ENCODE data around the gene TNS3. TPM values are rescaled to one million over a fixed set of nuclear protein-coding genes. Genes with fewer than 3 reads are reported as not detected.
A peak's percentile ranks its signal among the peaks of the same experiment; 100 is the strongest.

TNS3 gene
- total RNA-seq, 1 donor from 2014 or later, result 426 TPM

GRCh38 chr7:47401611-47402570, 180.0 kb downstream of the TNS3 start:
- no peak for DNase-seq (ENCODE audit: low spot score)
- no peak for TF ChIP-seq CTCF (IDR thresholded peaks at IDR 0.05)
- Mint-ChIP-seq H3K4me1 (ENCODE audit: low read depth) (peaks cover 51% of the 10 kb centered on the region), H3K9me3 (ENCODE audit: low read depth) (no peaks in the 10 kb centered on the region), H3K36me3 (ENCODE audit: low read depth) (peaks cover 52% of the 10 kb centered on the region), H3K4me3 (ENCODE audit: unreplicated experiment) (no peak overlapping the region), H3K27ac (ENCODE audit: unreplicated experiment) (peak overlapping the region; percentile 36), H3K27me3 (ENCODE audit: low read depth) (no peaks in the 10 kb centered on the region)

- Mint-ChIP-seq H3K27me3 (ENCODE audit: low read depth) (no peaks in the 10 kb centered on the region), H3K27ac (ENCODE audit: unreplicated experiment) (no peak overlapping the region), H3K9me3 (ENCODE audit: low read depth) (no peaks in the 10 kb centered on the region), H3K4me3 (ENCODE audit: unreplicated experiment) (no peak overlapping the region), H3K36me3 (ENCODE audit: low read depth) (peaks cover 59% of the 10 kb centered on the region), H3K4me1 (ENCODE audit: low read depth) (peaks cover 40% of the 10 kb centered on the region)
- DNase-seq (ENCODE audit: low spot score), result no peak
- TF ChIP-seq CTCF (IDR thresholded peaks at IDR 0.05), result no peak
These were observed 181.1 kb downstream of the TNS3 start for GRCh38 chr7:47400741-47401206.

GRCh38 chr7:47400001-47400400, 181.9 kb downstream of the TNS3 start:
- Mint-ChIP-seq H3K27ac (ENCODE audit: unreplicated experiment) (peak overlapping the region; percentile 55), H3K36me3 (ENCODE audit: low read depth) (peaks cover 62% of the 10 kb centered on the region), H3K9me3 (ENCODE audit: low read depth) (no peaks in the 10 kb centered on the region), H3K4me3 (ENCODE audit: unreplicated experiment) (no peak overlapping the region), H3K4me1 (ENCODE audit: low read depth) (peaks cover 33% of the 10 kb centered on the region), H3K27me3 (ENCODE audit: low read depth) (no peaks in the 10 kb centered on the region)
- TF ChIP-seq CTCF (IDR thresholded peaks at IDR 0.05), result no peak
- DNase-seq (ENCODE audit: low spot score), result no peak

- H3K4me1 Mint-ChIP-seq (ENCODE audit: low read depth), result peaks cover 8% of the 10 kb centered on the region
- H3K4me3 Mint-ChIP-seq (ENCODE audit: unreplicated experiment), result no peak overlapping the region
- peak overlapping the region; percentile 54 for H3K27ac Mint-ChIP-seq (ENCODE audit: unreplicated experiment)
- H3K27me3 Mint-ChIP-seq (ENCODE audit: low read depth), result no peaks in the 10 kb centered on the region
- TF ChIP-seq CTCF (IDR thresholded peaks at IDR 0.05), result no peak
- peaks cover 77% of the 10 kb centered on the region for H3K36me3 Mint-ChIP-seq (ENCODE audit: low read depth)
- no peak for DNase-seq (ENCODE audit: low spot score)
- no peaks in the 10 kb centered on the region for H3K9me3 Mint-ChIP-seq (ENCODE audit: low read depth)
These were observed 187.1 kb downstream of the TNS3 start for GRCh38 chr7:47394751-47395252.

- H3K4me3 Mint-ChIP-seq (ENCODE audit: unreplicated experiment), result no peak overlapping the region
- H3K27me3 Mint-ChIP-seq (ENCODE audit: low read depth), result no peaks in the 10 kb centered on the region
- no peak for DNase-seq (ENCODE audit: low spot score)
- no peak for TF ChIP-seq CTCF (IDR thresholded peaks at IDR 0.05)
- peak overlapping the region; percentile 22 for H3K27ac Mint-ChIP-seq (ENCODE audit: unreplicated experiment)
- peaks cover 72% of the 10 kb centered on the region for H3K36me3 Mint-ChIP-seq (ENCODE audit: low read depth)
- H3K4me1 Mint-ChIP-seq (ENCODE audit: low read depth), result peaks cover 5% of the 10 kb centered on the region
- H3K9me3 Mint-ChIP-seq (ENCODE audit: low read depth), result no peaks in the 10 kb centered on the region
These were observed 187.7 kb downstream of the TNS3 start for GRCh38 chr7:47394216-47394615.

Measured in chondrocyte (in vitro differentiated cells).